Activated CD4-positive, alpha-beta T cell treated with anti-CD3 and anti-CD28 coated beads for 24 hours (primary cell): ENCODE results near the gene PAX8.
A peak's percentile ranks its signal among the peaks of the same experiment; 100 is the strongest.

Experiments used
- DNase-seq, 2 donors: peaks; one replicate each; pipeline ENCODE4 v3.0.0-alpha.2; 2020; ENCODE audit warnings: low read depth in 2 of 2

The PAX8 gene

GRCh38 chr2:113203901-113204519, 74.7 kb downstream of the PAX8 start:
- DNase-seq: peak; percentile 63 to 67

- DNase-seq: no peak
Observed at GRCh38 chr2:113203217-113203530, 75.5 kb downstream of the PAX8 start.

- DNase-seq: no peak
Observed at GRCh38 chr2:113202305-113203216, 76.2 kb downstream of the PAX8 start.

DNA sequence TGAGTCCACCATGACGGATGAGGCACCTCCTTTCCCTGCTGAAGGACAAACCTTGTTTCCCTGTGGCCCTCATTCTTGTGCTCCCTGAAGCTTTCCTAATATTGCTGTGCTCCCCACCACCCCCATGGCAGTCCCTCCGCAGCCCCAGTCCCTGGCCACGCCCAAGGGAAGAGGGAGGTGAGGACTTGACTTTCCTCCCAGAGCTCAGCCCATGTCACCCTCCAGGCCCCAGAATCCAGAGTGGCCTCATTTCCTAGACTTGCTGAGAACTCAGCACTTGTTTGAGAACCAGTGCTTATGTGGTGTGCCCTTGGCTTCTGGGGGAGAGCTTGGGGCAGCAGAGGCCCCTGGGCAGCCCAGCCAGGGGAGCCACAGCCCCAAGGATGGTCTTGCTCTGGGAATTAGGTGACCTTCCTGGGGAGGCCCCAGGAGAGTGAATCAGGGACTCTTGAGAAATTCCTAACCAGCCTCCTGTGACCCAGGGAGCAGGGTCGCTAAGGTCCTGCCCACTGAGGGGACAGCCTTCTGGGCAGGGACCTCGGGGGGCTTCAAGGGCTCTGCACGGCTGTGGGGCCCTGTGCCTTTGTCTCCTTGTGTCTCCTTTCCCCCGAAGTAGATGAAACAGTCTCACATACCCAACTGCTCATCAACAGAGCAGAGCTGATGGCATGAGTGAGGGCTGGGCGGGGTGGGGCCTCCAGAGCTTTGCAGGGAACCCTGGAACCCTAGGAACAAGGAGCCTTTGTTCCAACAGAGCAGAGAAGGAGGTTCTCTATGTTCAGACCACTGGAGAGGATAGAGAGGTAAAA, 77.0 kb downstream of the PAX8 start:
- DNase-seq: no peak

GRCh38 chr2:113200736-113201490, 77.8 kb downstream of the PAX8 start:
- DNase-seq: no peak

DNA sequence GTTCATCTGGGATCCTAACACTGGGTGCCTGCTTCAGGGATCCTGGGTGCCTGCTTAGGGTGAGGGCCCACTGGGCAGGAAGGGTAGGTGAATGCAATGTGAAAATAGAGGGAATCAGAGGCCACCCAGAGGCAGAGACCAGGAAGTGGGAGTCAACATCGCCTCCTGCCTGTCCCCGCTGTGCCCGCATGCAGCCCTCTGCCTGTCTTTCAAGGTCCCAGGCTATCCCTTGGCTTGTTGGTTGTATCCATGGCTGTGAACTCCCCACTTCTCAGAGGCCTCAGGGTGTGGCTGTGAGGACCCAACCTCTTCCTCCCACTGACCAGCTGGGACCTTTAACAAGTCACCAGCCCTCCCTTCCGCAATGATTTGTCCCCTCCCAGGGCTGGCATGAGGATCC, 78.5 kb downstream of the PAX8 start:
- DNase-seq: no peak

GRCh38 chr2:113198790-113199612, 79.7 kb downstream of the PAX8 start:
- DNase-seq: peak; percentile 66 to 69

DNA sequence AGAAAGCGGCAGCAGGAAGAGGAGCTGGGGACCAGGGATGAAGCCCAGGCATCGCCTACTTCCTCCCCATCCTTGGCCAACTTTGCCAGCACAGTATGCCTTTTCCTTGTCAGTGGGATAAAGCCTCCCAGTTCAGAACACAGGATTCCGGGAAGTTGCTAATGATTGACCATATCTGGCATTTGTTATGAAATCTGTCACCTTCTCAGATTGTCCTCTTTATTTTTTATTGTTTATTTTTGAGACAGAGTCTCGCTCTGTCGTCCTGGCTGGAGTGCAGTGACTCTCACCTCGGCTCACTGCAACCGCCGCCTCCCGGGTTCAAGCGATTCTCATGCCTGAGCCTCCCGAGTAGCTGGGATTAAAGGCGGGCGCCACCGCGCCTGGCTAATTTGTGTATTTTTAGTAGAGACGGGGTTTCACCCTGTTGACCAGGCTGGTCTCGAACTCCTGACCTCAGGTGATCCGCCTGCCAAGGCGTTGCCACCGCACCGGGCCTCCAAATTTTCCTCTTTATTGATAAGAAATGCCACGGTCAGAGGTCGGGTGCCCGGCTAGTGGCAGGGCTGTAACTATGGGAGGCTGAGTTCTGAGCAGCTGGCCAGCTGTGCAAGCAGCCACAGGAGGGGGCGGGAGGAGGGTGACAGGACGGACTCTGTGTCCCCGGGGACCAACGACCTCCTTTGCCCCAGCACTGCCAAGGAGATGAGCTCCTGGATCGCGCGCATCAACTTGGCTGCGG, 80.5 kb downstream of the PAX8 start:
- no peak for DNase-seq

DNA sequence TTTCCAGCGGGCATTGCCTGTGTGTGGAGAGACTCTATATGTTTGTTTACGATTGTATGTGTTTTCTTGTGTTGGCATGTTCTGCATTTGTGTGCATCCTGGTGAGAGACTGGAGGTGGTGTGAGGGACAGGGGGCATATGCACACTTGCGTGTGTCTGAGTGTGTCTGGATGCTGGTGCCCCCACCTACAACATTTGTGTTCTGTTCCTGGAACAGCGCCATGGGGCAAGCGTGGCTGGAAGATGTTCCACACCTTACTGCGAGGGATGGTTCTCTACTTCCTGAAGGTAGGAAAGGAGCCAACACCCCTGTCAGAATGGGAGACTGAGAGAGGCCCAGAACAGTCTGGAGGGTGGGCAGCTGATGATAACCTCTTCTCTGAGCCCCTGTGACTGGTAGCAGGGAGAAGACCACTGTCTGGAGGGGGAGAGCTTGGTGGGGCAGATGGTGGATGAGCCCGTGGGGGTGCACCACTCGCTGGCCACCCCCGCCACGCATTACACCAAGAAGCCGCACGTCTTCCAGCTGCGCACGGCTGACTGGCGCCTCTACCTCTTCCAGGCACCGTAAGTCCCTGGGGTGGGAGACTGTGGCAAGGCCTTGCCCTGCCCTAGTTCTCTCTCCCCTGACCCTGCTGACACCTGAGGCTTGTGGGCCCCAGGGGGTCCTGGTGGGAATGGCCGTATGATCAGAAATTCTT, 81.2 kb downstream of the PAX8 start:
- no peak for DNase-seq

GRCh38 chr2:113196839-113197238, 81.9 kb downstream of the PAX8 start:
- no peak for DNase-seq

- no peak for DNase-seq
Observed at GRCh38 chr2:113195923-113196501, 82.7 kb downstream of the PAX8 start.

DNA sequence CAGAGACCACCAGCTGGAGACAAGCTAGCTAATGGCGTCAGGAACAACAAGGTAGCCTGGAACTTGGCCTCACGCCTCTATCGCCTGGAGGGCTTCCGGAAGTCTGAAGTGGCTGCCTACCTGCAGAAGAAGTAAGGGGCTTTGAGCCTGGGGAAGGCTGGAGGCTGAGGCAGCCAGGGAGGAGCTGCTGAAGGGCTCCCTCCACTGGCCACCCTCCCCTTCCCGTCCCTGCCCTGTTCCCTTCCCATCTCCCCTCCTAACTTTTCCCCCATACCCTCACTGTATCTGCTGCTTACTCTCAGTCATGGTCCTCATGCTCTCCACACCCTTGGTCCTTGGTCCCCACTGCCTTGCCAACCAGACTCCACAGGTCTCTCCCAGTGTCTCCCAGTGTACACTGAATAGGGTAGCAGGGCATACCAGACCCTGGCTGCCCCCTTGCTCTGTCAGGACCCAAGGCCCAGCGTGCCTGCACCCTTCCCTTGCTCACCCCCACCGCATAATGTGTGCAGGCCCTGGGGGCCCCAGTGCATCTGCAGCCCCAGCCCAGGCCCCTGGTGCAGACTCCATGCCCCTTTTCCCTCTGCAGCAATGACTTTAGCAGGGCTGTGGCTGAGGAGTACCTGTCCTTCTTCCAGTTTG, 86.1 kb downstream of the PAX8 start:
- no peak for DNase-seq

DNA sequence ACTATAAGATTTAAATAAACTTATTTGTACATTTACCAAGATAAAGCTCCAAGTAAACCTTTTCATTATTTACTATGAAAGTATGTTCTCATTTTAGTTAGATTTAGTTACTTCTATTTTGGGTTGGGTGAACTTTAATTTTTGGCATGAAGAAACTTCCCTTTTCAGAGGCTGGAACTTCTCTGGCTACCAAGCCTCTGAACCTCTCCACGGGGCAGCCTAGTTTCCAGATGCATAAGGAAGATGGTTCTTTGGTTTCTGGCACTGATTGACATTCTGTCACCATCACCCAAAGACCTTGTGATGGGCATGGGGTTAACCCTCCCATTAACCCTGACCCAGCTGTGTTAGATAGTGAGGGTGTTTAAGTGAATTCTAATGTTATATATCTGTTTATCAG, 87.8 kb downstream of the PAX8 start:
- no peak for DNase-seq

DNA sequence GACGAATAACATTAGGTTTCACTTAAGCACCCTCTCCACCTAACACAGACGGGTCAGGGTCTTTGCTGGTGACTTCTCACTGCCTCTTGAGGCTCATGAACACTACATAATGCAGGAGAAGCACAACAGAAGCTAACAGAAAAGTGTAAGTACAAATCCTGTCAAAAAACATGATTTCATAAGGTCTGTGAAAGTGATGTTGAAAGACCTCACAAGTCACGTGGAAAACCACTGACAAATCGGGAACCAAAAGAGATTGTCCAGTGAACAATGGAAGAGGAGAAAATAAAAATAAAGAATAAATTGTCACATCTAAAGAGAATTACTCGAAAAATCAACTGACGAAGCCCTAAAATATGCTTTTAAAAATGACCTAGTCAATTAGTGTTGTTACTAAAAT, 91.0 kb downstream of the PAX8 start:
- DNase-seq: no peak

DNA sequence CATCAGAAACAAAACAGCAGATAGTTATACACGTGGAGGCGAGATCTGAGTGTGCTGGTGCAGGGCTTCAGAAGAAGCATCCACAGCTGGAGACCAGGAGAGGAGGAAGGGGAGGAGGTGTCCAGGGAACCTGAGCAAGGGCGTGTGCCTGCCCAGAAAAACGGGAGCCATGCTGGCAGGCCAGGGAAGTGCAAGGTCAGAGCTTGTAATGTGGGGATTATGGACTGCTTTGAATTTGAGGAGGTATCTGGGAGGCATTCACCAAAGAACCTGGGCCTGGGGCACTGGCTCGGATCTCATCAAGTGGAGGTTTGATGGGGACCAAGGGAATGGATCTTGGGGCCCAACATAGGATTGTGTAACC, 92.3 kb downstream of the PAX8 start:
- no peak for DNase-seq

GRCh38 chr2:113185664-113186432, 92.9 kb downstream of the PAX8 start:
- DNase-seq: no peak

DNA sequence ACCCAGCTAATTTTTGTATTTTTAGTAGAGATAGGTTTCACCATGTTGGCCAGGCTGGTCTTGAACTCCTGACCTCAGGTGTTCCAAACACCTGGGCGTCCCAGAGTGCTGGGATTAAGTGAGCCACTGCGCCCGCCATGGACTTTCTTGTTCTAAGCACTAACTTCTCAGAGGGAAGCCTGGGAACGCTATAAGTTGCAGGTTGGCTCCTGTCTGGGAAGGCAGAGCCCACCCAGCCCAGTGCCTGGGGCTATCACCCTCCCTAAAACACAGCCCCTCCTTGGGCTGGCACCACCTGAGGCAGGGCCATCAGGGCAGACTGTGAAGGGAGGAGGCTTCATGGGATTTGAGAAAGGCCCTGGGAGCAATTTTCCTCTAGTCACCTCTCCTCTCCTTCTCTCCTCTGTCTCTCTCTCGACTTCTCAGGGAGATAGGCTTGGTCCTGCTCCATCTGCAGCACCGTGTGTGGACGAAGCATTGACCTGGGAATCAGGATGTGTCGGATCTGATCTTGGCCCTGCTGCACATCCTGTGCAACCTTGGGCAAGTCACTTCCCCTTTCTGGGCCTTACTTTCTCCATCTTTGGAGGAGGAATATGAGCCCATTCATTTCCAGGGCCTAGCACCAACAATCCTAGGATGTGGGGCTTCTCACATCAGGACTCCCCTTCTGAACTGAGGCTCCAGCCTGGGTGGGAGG, 94.0 kb downstream of the PAX8 start:
- DNase-seq: no peak
